Nucleus accumbens (tissue), 56 donors: Measurements from ENCODE around the gene SPINK6.

Source experiments
- DNase-seq, 56 donors: peaks; one replicate each; lab custom pipeline; 2025; lab: John Stamatoyannopoulos, UW

SPINK6 gene

DNA sequence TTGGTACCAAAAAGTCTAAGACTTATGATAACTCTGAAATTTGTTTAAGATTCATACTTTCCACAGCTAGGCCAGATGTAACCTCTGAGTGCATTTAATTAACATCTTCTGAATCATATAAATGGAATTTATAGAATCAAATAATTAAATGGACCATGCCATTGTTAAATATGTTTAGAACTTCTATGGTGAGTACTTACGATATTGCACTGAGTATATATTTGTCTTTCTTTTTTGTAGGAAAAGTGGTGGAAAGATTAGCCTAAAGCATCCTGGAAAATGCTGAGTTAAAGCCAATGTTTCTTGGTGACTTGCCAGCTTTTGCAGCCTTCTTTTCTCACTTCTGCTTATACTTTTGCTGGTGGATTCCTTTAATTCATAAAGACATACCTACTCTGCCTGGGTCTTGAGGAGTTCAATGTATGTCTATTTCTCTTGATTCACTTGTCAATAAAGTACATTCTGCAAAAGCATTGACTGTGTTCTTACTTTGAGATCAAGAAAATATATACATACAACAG is 11.9 kb downstream of the SPINK6 start:
- no peak for DNase-seq

DNA sequence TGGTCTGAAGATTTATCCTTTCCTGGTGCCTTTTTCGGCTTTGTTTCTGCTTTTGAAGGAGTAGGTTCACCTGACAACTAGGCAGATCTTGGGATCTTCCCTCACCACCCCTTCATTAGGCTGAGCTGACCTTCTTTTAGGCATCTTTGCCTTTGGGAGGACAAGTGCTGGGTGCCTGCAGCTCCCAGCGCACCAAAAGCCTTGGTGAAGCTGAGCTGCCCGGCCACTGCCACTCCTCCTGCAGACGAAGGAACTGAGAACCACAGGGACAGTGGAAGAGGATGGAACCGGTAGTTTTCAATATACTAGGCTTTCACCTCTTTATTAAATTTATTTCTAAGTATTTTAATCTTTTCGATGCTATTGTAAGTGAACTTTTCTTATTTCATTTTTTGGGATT is 18.7 kb downstream of the SPINK6 start:
- DNase-seq: no peak

DNA sequence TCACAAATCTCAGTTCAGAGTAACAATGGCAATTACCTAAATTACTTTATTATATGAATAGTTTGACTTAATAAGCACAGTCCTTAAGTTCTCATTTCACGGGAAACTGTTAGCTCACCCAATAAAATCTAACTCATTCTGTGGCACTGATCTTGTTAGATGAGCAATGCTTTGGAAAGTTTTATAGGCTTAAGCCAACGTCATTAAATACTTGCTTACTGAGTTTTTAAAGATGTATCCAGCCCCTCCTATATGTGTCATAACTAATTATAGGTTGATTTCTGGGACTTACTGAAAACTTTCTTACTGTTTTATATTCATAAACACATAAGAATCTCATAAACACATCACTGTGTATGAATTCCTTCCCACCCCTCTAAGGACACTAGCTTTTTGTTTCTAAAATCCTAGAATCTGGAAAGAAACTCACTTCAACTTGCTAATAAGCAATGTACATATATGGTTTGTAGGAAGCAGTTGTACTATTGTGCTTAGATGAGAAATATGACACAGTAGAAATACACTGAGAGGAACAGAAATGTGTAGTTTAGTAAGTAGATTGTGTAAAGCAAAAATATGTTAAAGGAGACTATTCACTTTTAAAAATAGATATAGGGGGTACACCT is 21.4 kb downstream of the SPINK6 start:
- no peak for DNase-seq

DNA sequence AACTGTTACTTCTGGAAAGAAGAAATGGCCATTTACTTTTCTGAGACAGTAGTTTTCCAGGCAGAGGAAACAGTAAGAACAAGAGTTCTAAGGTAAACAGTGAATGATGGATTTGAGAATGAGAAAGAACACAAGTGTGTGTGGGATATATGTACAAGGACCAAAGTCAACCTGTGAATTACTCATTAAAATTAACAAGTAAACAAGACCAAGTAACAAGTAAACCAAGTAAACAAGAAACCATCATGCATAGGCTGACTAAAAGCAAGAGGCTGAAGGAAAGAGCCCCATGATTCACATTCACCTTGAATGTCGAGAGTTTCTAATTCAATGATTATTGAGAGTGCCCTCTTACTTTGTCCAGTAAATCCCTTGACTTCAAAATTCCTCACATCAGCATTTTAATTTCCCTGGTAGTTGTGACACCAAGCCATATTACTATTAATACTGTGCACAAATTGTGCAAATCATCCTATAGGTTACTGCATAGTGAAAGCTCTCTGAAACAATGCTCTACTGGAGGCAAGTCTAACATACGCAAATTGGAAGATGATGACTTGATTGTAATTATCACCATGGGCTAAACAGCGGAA is 25.6 kb downstream of the SPINK6 start:
- no peak for DNase-seq

DNA sequence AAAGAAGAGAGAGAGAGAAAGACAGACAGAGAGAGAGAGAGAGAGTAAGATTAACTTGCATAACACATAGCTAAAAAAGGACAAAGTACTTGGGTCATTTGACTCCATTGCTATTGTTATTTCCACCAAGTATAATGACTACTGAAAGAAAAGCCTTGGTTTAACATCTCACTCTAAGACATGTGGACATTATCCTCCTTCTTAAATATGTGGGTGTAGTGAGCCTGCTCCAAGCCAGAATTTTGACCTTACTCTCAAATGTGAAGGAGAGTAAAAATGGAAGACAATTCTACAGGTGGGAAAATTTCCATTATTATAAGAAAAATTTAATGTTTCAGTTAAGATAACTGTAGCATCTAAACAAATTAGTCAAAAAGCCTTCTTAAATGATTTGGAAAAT is 27.0 kb downstream of the SPINK6 start:
- no peak for DNase-seq

DNA sequence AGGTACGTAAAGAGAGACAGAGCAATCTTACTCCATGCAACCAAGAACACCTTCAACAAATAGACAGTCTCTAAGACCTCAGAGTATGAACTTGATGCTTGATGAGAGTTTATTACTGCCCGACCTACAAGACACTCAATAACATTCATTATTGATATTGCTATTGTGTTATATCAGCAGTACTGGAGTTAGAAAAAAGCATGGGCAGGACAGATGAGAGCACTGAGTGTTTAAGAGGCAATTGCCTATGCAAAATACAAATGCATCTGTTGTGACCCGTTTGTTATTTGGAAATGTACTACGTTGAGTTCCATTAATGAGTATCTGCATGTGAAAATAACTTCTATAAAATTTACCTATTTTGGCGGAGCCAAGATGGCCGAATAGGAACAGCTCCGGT is 27.4 kb downstream of the SPINK6 start:
- DNase-seq: no peak

DNA sequence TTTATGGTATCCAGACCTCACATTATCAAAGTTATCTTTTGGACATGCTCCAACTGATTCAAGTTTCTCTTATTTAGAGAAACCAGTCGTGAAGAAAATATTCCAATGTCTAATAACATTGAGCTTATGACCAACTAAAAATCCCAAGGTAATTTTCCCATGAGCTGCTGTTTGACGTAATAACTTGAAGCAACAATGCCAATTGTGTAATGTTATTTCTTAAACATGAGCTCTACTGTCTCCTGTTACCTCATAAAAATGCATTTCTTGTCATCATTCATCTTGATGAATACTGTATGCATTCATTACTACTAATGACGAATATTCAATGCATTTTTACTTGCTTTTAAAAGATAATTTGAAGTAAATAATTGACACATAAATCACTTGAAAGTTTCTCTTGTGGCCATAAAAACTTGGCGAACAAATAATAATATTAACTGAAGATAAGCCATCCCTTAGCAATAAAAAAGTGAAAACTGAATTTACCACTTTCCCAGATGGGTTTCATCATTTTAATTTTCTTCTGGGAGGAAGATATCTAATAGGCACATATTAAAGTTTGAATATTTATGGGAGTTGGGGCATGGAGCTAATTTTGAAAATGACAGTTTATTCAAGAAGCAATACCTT is 35.1 kb downstream of the SPINK6 start:
- DNase-seq: no peak

DNA sequence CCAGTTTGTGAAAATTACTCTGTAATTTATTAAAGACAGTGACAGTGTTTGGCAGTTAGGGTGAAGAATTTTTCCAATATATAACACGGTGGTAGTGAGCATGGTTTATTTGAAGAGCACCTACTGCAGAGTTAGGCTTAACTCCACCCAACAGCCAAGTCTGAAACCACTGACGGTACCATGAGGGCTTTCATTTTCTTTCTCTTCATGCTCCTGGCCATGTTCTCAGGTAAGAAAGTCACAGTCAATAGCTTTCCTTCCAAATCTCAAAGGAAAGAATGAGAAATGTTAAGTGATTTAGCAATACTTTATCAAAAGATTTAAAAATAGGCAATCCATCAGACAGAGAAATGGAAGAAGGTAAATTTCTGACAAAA is 35.6 kb downstream of the SPINK6 start, which contains the start of gene MARCOL:
Gene MARCOL (plus strand): TSS at position 108 of the 377 bp plus-strand sequence. CDS start 73 bp downstream, at position 181.
- DNase-seq: no peak

DNA sequence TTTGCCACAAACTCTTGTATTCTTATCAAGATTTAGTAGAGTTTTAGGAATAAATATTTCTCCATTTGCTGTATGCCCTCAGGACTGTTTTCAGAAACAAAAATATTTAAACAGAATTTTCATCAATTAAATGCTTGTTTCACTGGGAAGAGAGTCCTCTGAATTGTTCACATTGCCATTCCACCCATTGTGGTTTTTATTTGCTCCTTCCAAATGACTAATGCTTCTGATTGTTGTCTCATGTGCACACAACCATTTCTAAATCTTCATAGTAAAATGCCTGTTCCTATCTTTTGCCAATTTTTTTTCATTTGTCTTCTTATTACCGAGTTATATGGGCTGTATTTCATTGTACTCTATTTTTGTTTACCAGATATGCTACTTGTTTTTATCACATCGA is 46.1 kb downstream of the SPINK6 start:
- DNase-seq: no peak

DNA sequence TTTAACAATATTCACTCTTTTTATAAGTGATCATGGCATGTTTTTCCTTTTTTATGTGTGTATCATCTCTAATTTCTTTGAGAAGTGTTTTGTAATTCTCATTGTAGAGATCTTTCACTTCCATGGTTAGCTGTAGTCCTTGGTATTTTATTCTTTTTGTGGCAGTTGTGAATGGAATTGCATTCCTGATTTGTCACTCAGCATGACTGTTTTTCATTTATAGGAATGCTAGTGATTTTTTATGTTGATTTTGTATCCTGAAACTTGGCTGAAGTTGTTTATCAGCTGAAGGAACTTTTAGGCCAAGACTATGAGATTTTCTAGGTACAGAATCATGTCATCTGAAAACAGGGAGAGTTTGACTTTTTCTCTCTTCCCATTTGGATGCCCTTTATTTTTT is 52.6 kb downstream of the SPINK6 start:
- DNase-seq: no peak

DNA sequence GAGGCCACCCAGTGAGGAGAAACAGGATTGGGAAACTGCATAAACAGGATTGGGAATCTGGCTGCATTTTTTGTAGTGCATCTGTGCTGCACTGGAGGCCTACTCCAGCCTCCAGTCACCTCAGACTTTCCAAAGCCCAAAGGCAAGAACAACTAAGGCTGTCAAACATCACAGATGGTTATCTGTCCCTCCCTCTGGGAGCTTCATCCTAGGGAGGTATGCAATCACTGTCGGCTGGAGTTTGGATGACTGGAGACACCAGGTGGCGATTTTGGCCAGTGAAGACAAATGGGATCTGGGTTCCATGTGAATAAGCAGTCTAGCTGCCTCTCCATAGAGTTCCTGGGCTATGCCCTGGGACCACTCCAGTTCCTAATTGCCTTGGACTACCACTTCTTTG is 56.4 kb downstream of the SPINK6 start:
- DNase-seq: no peak

DNA sequence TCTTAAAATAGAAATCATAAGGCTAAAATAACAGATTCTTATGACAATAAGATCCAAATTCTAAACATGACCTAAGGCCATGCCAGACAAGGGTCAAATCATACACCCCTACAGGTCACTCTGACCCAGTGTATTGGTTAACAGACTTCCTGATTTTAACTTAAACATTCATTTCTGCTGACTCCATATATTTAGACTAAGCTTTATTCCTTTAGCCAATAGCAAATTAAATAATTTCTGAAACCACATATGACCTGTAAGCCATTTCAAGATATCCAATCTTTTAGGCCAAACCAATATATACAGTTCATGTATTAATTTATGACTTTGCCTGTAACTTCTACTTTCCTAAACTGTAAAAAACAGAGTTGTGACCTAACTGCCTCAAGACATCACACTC is 58.4 kb downstream of the SPINK6 start:
- no peak for DNase-seq
